Hair follicular keratinocyte (primary cell): Measurements from ENCODE around the gene TCERG1L. TPM values are rescaled to one million over a fixed set of nuclear protein-coding genes. Genes with fewer than 3 reads are reported as not detected.

ENCODE experiments used
- total RNA-seq: library from RNA; depleted of rRNA; stranded (reverse); fragments of >200 nt; gene quantifications from 2 replicates; pipeline ENCODE4 v1.2.3, GENCODE V29; 2015

The TCERG1L gene, protein sequence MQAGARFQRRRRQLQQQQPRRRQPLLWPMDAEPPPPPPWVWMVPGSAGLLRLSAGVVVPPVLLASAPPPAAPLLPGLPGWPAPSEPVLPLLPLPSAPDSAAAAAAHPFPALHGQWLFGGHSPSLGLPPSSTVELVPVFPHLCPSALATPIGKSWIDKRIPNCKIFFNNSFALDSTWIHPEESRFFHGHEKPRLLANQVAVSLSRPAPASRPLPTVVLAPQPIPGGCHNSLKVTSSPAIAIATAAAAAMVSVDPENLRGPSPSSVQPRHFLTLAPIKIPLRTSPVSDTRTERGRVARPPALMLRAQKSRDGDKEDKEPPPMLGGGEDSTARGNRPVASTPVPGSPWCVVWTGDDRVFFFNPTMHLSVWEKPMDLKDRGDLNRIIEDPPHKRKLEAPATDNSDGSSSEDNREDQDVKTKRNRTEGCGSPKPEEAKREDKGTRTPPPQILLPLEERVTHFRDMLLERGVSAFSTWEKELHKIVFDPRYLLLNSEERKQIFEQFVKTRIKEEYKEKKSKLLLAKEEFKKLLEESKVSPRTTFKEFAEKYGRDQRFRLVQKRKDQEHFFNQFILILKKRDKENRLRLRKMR
- total RNA-seq: 0.19 and 0.31 TPM in 2 replicates

DNA sequence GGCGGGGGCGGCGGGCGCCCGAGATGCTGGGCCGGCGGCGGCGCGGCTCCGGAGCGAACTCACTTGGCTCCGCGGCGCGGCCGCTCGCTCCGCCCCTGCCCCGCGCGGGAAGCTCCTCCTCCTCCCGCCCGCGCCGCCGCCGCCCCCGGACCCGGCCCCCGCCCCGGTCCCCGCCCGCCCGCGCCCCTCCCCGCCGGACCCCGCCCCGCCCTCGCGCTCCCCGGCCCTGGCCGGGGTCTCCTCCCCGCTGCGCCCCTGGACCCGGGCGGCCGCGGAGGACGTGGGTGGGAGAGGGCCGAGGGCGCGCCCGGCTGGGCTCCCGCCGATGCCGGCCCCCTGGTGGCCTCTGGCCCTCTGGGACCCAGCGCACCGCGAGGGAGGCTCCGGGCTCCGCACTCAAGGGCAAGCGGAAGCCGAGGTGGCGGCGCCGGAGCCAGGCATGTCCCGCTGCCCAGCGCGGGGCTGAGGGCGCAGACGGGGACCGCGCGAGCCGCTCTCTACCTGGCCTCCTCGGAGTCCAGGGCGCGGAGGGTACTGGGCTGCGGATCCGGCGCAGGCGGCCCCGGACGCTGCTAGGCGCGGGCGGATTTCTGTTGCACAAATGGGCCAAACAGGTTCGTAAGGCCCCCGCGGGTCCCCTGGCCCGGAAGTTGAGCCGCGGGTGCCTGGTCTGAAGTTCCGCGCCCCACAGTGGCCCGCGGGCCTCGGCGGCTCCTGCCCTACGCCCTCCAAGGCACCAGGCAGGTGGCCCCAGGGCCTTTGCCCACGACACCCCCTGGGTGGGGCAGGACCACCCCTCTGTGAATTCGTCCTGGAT, at the start of gene TCERG1L:
Gene TCERG1L (minus strand): TSS at position 61 of the 817 bp plus-strand sequence. CDS start 86 bp downstream, outside the sequence.

